ENCODE data around the gene STK32C. TPM values are rescaled to one million over a fixed set of nuclear protein-coding genes. Genes with fewer than 3 reads are reported as not detected.
"Not testable (repeated sequence)": the region's sequence is repeated elsewhere in the genome, so short reads cannot be mapped to it uniquely, and the experiment has no call there.

The STK32C gene
- total RNA-seq, 1 experiment from 2014 or later: 13.9 TPM

DNA sequence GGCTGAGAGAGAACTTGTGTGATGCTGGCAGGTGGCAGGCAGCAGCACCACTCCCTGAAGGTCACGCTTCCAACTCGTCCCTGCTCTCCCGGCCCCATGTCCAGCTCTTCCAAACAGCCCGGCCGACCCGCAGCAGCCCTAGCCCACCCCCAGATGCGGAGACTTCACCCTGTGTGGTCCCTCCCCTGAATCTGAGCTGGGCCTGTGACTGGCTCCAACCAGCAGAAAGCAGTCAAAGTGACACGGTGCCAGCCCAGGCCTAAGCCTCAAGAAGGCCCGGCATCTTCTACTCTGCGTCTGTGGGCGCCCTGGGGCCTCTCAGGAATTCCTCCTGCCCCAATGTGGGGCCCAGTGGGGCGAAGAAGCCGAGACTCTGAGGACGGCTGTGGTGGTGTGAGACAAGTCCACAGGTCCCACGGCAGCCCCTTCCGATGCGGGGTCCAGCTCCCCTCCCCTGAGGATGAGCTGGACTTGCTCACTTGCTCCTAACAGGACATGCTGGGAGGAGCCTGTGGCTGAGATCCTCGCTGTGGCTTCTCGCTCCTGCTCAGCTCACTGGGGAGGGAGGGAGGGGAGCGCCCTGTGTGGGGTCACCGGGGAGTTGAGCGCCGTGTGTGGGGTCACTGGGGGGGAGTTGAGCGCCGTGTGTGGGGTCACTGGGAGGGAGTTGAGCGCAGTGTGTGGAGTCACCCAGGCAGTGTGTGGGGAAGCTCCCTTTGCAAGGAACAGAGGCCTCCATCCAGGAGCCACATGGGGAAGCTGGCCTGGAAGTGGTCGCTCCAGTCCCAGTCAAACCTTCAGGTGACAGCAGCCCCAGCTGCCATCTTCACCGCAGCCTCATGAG lies 9.5 kb downstream of the STK32C start:
- H3K27me3 ChIP-seq (ENCODE audit: insufficient read depth, low read depth): no peaks in the 10 kb centered on the region
- DNase-seq: no peak
- H3K36me3 ChIP-seq (ENCODE audit: low read depth): no peaks in the 10 kb centered on the region
- ChIA-PET CTCF (no interaction called here), POLR2A (ENCODE audit: unreplicated experiment) (interaction anchor here (0.6 kb wide), 1 partner anchor 475 kb away, joined by 8 read pairs; no protein-coding TSS in a partner anchor)
- no peaks in the 10 kb centered on the region for H3F3A ChIP-seq (ENCODE audit: insufficient read depth, low read depth)
- H3K9me2 ChIP-seq (ENCODE audit: insufficient read depth): no peaks in the 10 kb centered on the region
- no peaks in the 10 kb centered on the region for H3K79me2 ChIP-seq (ENCODE audit: low read depth)
- no TSS peak for BruUV-seq (replicated peaks)
- H3K4me3 ChIP-seq: no peak overlapping the region
- no peaks in the 10 kb centered on the region for H3K9me3 ChIP-seq (ENCODE audit: insufficient read depth, low read depth)
- no peak overlapping the region for H3K4me2 ChIP-seq
- H4K20me1 ChIP-seq (ENCODE audit: insufficient read depth): no peaks in the 10 kb centered on the region
- TF ChIP-seq, protein P1, sequence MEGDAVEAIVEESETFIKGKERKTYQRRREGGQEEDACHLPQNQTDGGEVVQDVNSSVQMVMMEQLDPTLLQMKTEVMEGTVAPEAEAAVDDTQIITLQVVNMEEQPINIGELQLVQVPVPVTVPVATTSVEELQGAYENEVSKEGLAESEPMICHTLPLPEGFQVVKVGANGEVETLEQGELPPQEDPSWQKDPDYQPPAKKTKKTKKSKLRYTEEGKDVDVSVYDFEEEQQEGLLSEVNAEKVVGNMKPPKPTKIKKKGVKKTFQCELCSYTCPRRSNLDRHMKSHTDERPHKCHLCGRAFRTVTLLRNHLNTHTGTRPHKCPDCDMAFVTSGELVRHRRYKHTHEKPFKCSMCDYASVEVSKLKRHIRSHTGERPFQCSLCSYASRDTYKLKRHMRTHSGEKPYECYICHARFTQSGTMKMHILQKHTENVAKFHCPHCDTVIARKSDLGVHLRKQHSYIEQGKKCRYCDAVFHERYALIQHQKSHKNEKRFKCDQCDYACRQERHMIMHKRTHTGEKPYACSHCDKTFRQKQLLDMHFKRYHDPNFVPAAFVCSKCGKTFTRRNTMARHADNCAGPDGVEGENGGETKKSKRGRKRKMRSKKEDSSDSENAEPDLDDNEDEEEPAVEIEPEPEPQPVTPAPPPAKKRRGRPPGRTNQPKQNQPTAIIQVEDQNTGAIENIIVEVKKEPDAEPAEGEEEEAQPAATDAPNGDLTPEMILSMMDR (conservative IDR thresholded peaks at IDR 0.05): no peak
- no peak for TF ChIP-seq EZH2 (IDR thresholded peaks at IDR 0.05; ENCODE audit: low read depth)
- H2AFZ ChIP-seq: no peak overlapping the region
- intact Hi-C loops (cut with micrococcal nuclease; ENCODE audit: unreplicated experiment): no loop called here
- no peaks in the 10 kb centered on the region for H3K4me1 ChIP-seq (replicated peaks; ENCODE audit: insufficient read depth)
- H3K27ac ChIP-seq: no peak overlapping the region

DNA sequence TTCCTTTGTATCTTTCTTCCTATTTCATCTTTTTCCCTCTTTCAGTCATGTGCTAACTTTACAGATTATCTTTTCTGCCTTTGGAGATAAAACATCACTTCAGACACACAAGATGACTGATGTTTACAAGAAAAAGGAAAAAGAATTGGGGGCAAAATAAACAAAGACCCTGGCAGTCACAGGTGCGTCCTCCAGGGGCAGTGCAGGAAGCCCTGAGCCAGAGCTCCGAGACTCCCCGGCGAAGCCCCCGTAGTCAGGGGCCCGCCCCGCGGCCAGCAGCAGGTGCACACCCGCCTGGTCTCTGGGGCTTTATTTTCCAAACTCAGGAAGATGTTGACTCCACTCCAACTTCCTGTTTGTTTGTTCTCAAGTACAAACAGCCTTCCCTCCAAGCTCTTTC lies 10.2 kb downstream of the STK32C start:
- Histone ChIP-seq H4K20me1 (ENCODE audit: insufficient read depth) (no peaks in the 10 kb centered on the region), H3K27ac (no peak overlapping the region), H3K27me3 (ENCODE audit: insufficient read depth, low read depth) (no peaks in the 10 kb centered on the region), H3K4me3 (no peak overlapping the region), H3F3A (ENCODE audit: insufficient read depth, low read depth) (no peaks in the 10 kb centered on the region), H3K36me3 (ENCODE audit: low read depth) (no peaks in the 10 kb centered on the region), H3K4me2 (no peak overlapping the region), H3K4me1 (replicated peaks; ENCODE audit: insufficient read depth) (no peaks in the 10 kb centered on the region), H3K9me2 (ENCODE audit: insufficient read depth) (no peaks in the 10 kb centered on the region), H3K79me2 (ENCODE audit: low read depth) (no peaks in the 10 kb centered on the region), H3K9me3 (ENCODE audit: insufficient read depth, low read depth) (no peaks in the 10 kb centered on the region), H2AFZ (no peak overlapping the region)
- no TSS peak for BruUV-seq (replicated peaks)
- ChIA-PET CTCF (no interaction called here), POLR2A (ENCODE audit: unreplicated experiment) (no interaction called here)
- intact Hi-C loops (cut with micrococcal nuclease; ENCODE audit: unreplicated experiment): no loop called here
- TF ChIP-seq, protein P1 (conservative IDR thresholded peaks at IDR 0.05): no peak
- no peak for TF ChIP-seq EZH2 (IDR thresholded peaks at IDR 0.05; ENCODE audit: low read depth)
- DNase-seq: no peak

DNA sequence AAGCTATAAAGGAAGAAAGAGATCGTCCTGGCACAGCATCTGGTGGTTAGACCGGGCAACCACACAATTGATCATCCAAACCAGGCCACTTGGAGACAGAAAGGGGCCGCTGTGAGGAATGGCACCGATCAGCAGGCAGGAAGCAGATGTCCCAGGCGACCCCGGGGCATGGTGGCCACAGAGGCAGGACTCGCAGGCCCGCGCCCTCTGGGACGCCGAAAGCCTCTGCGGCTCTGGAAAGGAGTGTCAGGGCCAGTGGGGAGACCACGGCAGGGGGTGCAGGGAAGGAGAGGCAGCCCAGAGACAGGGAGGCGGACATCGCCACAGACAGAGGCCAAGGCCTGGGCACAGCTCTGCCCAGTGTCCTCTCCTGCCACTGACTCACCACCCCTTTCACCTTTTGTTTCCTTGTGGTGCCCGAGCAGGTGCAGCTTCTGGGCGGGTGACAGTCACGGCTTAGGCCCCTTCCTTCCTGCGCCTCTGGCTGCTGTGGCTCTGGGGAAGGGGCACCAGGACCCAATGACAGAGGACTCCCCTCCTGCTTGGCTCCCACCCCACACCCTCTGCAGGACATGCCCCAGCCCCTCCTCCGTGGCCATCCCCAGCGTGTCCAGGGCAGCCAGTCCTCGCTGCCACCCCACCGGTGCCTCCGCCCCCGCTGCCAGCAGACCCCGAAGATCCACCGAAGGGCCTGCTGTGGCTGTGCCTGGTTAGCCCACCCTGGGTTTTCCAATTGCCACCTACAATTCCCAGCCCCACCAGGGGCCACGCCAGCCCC lies 10.9 kb downstream of the STK32C start:
- no peaks in the 10 kb centered on the region for H3K36me3 ChIP-seq (ENCODE audit: low read depth)
- no peak overlapping the region for H3K4me3 ChIP-seq
- no peak overlapping the region for H2AFZ ChIP-seq
- no peak overlapping the region for H3K27ac ChIP-seq
- no peak for TF ChIP-seq EZH2 (IDR thresholded peaks at IDR 0.05; ENCODE audit: low read depth)
- TF ChIP-seq, protein P1 (conservative IDR thresholded peaks at IDR 0.05): no peak
- no peak overlapping the region for H3K4me2 ChIP-seq
- H4K20me1 ChIP-seq (ENCODE audit: insufficient read depth): no peaks in the 10 kb centered on the region
- H3K79me2 ChIP-seq (ENCODE audit: low read depth): no peaks in the 10 kb centered on the region
- intact Hi-C loops (cut with micrococcal nuclease; ENCODE audit: unreplicated experiment): no loop called here
- no TSS peak for BruUV-seq (replicated peaks)
- H3K4me1 ChIP-seq (replicated peaks; ENCODE audit: insufficient read depth): no peaks in the 10 kb centered on the region
- H3F3A ChIP-seq (ENCODE audit: insufficient read depth, low read depth): no peaks in the 10 kb centered on the region
- H3K9me3 ChIP-seq (ENCODE audit: insufficient read depth, low read depth): no peaks in the 10 kb centered on the region
- no peak for DNase-seq
- ChIA-PET CTCF (no interaction called here), POLR2A (ENCODE audit: unreplicated experiment) (no interaction called here)
- H3K9me2 ChIP-seq (ENCODE audit: insufficient read depth): no peaks in the 10 kb centered on the region
- H3K27me3 ChIP-seq (ENCODE audit: insufficient read depth, low read depth): no peaks in the 10 kb centered on the region

DNA sequence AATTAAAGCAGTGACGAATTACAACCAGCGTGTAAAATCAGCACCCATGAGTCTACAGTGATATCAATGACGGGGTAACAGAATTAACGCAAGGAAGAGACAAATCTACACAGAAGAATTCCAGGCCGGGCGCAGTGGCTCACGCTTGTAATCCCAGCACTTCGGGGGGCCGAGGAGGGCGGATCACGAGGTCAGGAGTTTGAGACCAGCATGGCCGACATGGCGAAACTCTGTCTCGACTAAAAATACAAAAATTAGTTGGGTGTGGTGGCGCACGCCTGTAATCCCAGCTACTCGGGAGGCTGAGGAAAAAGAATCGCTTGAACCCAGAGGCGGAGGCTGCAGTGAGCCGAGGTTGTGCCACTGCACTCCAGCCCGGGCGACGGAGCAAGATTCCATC lies 12.3 kb downstream of the STK32C start:
- CTCF ChIA-PET; H3K4me2 ChIP-seq; H3K27ac ChIP-seq; H3K4me1 ChIP-seq (replicated peaks; ENCODE audit: insufficient read depth); H3K4me3 ChIP-seq; H3K36me3 ChIP-seq (ENCODE audit: low read depth); H2AFZ ChIP-seq; H3F3A ChIP-seq (ENCODE audit: insufficient read depth, low read depth); DNase-seq; BruUV-seq (replicated peaks); H4K20me1 ChIP-seq (ENCODE audit: insufficient read depth); H3K9me2 ChIP-seq (ENCODE audit: insufficient read depth); H3K79me2 ChIP-seq (ENCODE audit: low read depth); POLR2A ChIA-PET (ENCODE audit: unreplicated experiment); intact Hi-C loops (cut with micrococcal nuclease; ENCODE audit: unreplicated experiment); H3K27me3 ChIP-seq (ENCODE audit: insufficient read depth, low read depth); H3K9me3 ChIP-seq (ENCODE audit: insufficient read depth, low read depth): not testable (repeated sequence)
